ENCODE measurements around the gene VWA8.
"Not testable (repeated sequence)": the region's sequence is repeated elsewhere in the genome, so short reads cannot be mapped to it uniquely, and the experiment has no call there.

The VWA8 gene

DNA sequence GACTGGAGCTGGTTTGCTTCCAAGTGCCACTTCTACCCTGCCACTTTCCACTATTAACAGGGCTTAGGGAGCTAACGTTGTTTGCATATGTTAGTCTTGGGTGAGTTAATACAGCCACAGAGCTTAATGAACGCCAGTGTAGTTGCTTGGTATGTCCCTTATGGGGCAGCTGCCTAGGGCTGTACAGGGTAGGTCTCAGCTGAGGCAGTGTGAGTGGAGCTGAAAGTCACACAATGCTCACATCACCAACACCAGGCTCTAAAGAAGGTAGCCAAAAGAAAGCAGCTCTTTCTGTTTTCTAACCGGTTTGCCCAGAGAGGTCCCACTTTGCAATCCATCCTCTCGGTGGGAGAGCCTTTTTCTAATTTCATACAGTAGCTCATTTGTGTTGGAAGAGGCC is 317.4 kb downstream of the VWA8 start:
- DNase-seq (ENCODE audit: low read depth): no peak

DNA sequence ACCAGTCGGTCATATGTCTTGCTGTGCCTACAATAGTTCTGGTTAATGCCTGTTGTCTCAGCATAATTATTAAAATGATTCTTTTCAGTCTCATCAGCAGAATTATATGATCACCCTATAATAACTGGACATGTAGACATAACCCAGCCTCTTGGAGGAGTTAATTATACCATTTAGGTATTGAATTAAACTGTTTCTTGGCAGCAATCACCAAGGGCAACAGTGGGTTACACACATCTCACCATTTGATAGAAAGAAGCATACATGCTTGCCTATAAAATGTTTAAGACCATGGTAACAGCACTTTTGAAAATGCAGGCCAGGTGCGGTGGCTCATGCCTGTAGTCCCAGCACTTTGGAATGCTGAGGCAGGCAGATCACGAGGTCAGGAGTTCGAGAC is 318.9 kb downstream of the VWA8 start:
- no peak for DNase-seq (ENCODE audit: low read depth)

DNA sequence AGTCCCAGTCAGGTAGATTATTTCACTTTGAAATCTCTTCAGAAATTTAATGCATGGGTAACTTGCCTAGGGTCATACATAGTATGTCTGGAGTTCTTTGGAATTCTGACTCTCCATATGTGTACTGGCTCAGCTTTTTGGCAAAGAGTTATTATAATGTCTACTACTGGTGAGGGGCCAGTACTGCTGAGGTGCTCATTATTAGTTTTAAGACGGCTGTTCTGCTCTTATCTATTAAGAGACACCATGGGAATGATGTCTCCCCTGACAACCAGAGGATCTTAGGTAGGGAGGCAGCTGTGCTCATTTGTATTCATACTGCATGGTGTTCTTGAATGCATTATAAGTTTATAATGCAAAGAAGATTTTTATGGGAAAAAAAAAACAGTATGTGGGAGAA is 319.5 kb downstream of the VWA8 start:
- DNase-seq (ENCODE audit: low read depth): no peak

DNA sequence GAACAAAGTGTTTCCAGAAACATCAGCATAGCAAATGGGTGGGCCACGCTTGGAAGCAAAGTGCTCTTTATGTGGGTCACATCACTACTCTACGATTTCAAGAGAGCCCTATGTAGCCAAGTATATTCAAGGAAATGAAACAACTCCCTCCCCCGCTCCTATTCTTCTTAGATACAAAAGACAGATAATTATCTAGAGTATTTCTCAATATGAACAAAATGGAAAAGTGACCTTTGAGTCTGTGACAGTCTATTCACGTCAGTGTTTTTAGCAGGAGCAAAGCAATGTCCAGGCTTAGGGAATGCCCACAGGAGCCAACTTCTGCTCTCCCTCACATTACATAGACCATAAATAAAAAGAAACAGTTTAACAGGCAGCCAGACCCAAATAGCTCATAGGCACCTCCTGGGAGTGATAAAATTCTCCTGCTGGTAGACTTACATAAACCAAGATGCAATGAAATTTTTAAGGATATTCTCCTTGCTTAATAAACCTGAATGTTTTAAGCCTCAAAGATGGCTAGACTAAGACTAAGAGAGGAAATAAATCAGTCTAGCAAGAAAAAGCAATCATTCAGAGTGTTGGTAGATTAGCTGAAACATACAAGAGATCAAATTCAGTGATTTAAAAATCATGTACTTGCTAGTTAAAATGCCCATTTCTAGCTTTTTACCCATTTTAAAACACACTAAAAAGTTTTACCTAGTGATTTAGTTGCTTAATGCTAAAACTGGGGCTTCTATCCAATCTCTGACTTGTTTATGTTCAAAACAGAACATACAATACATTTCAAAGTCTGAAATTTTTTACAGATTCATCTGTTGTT is 320.7 kb downstream of the VWA8 start:
- DNase-seq (ENCODE audit: low read depth): no peak

DNA sequence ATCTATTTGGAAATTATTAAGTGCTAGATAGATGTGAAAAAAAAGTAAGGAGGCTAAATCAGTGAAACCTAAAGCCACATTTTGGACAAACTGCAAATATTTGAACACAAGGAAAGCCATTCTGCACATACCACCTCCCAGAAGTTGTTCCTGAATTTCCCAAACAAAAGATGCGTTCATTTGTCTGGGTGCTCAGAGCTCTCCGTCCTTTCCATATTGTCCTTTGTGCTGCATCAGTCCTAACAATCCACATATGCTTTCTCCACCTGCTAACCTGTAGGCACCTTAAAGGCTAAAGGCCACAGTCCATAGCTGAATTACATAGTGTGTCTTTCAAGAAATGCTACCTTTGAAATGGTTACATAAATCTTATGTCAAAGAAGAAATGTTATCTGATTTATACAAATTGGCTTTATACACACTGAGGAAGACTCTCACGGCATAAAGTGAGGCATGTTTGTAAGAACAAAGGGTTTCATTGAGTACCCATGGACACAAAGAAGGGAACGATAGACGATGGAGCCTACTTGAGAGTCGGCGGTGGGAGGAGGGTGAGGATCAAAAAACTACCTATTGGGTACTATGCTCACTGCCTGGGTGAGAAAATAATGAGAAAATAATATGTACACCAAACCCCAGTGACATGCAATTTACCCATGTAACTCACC is 321.5 kb downstream of the VWA8 start:
- no peak for DNase-seq (ENCODE audit: low read depth)

DNA sequence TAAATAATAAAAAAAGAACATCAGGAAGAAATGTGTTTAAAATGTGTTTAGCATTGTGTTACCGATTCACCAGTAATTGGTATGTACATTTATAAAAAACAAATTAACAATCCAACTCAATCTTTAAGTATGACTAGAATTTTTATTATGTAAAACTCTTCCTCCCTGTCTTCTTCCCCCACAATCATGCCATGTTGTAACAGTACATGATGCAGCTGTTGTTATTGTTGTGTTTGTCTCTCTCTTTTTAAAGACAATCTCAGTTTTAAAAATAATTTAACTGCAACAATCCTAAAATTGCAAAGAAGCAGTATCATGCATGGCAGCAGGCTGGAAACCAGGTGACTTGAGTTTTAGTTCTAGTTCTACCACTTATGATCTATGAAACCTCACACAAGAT is 323.3 kb downstream of the VWA8 start:
- DNase-seq (ENCODE audit: low read depth): no peak

DNA sequence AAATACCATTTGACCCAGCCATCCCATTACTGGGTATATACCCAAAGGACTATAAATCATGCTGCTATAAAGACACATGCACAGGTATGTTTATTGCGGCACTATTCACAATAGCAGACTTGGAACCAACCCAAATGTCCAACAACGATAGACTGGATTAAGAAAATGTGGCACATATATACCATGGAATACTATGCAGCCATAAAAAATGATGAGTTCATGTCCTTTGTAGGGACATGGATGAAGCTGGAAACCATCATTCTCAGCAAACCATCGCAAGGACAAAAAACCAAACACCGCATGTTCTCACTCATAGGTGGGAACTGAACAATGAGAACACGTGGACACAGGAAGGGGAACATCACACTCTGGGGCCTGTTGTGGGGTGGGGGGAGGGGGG is 323.9 kb downstream of the VWA8 start:
- DNase-seq (ENCODE audit: low read depth): not testable (repeated sequence)

DNA sequence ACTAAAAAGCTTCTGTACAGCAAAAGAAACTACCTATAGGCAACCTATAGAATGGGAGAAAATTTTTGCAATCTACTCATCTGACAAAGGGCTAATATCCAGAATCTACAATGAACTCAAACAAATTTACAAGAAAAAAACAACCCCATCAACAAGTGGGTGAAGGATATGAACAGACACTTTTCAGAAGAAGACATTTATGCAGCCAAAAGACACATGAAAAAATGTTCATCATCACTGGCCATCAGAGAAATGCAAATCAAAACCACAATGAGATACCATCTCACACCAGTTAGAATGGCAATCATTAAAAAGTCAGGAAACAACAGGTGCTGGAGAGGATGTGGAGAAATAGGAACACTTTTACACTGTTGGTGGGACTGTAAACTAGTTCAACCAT is 324.3 kb downstream of the VWA8 start:
- not testable (repeated sequence) for DNase-seq (ENCODE audit: low read depth)

DNA sequence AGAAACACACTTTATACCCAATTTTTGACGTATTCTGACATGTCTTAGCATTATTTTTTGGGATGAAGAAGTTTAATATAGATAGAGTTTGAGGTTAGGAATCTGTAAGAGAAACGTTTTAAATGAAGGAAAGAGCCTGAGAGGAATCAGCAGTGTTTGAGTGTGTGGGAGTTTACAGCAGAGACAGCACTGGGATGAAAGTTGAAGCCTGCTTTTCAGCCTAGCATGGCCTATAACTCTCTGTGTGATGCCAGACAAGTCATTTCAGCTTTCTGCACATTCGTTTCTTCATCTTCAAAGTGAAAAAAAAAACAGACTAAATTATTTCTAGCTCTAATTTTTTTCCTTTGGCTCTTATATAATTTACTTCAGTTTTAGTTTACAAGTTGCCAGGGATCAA is 326.5 kb downstream of the VWA8 start:
- no peak for DNase-seq (ENCODE audit: low read depth)

DNA sequence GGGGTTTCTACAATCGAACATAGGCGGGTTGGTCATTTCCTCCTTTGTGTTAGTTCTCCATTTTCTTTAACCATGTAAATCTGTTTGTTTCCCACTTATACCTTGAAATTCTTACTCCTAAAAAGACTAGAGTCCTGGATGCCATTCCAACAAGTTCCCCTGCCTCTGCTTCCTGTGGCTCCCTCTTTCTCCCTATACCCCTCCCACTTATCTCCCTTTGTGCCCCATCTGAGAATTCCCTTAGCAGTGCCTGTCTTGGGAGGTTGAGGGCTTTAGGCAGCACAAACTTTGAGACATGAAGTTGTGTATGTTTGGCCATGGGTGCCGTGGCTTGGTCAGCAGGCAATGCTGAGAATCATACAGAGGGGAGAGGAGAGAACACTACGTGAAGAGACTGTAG is 327.1 kb downstream of the VWA8 start:
- no peak for DNase-seq (ENCODE audit: low read depth)

DNA sequence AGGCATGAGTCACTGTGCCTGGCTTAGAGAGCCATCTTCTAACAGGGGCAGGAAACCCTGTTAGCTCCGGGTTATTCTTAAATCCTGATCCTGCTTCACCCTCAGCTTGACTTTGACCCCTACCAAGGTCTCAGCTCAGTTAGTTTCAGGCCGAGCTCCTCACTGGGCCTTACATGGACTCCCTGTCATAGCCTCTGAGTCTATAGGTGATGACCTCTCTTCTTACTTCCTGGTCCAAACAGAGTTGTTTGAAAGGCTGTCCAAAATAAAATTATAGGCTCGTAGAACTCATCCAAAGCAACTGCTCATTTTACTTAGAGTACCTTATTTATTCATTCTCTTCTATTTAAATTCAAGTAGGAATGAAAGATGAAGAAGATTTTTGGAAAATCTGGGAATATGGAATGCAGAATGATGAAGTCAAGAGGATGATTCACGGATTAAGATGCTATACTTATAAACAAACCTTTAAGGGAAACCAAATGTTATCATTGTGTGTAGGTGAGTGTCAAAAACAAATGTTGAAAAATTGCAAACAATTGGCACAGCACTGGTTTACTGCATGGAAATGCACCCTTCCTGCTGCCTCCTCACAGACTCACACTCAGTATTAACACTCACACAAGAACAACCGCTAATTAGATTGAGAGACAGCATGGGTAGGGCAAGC is 329.5 kb downstream of the VWA8 start:
- no peak for DNase-seq (ENCODE audit: low read depth)

DNA sequence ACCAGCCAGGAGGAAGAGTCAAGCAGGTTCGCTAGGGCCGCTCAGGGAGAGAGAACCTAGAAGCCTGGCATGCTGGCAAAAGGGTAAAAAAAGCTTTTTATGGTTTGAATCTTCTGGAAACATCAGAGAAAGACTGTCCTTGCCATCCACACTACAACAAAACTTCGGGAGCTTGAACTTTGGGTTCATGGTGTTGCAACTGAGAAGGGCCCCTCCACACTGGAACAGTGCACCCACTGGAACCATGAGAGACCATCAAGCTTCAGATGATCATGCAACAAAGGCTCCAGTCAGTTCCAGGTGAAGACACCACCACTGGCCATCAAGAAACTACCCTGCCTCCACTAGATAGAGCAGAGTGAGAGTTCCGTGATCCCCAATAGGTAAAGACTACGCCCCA is 333.5 kb downstream of the VWA8 start:
- no peak for DNase-seq (ENCODE audit: low read depth)

DNA sequence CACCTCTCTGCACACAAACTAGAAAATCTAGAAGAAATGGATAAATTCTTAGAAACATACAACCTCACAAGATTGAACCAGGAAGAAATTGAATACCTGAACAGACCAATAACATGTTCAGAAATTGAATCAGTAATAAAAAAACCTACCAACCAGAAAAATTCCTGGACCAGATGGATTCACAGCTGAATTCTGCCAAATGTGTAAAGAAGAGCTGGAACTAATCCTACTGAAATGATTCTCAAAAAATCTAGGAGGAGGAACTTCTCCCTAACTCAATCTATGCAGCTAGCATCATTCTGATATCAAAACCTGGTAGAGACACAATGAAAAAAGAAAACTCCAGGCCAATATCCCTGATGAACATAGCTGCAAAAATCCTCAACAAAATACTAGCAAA is 336.9 kb downstream of the VWA8 start:
- no peak for DNase-seq (ENCODE audit: low read depth)

DNA sequence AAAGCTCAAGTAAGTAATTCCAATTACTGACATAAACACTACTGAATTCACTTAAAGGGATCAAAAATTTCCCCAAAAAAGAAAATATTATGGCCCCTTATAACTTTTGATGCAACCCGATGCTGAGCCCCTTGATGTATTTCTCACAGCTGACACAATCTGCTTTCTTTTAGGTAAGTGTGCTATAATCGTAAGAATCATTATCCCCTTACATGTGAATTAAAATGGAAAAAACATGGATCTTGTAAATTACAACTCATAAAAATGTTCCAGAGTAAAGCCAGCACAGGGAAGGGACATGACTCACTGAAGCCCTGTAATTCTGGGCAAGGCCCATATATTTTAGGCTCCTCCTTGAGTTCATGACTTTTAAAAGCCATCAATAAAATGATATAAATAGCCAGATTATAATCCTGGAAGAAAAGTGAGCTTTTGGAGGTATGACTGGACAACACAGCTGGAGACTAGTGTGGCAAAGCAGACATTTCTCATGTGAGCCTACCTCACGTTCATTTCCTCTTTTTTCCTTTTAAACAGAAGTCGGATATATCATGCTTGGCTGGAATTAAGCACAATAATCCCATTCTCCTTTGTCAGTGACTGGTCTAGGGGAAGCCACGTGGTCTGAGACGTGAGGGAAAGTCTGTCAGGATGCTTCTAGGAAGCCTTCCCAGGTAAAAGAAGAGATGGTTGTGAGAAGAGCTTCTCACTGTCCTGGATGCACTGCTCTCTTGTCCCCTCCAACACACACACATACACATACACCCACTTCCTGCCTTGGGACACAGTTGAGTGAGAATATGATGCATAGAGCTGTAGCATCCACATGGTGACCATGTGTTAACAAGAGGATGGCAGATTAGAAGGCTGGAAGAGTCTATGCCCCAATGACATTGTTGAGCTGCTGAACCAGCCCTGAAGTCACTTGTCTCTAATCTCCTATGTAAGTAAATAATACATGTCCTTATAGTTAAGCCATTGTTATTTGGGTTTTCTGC is 338.2 kb downstream of the VWA8 start:
- no peak for DNase-seq (ENCODE audit: low read depth)

DNA sequence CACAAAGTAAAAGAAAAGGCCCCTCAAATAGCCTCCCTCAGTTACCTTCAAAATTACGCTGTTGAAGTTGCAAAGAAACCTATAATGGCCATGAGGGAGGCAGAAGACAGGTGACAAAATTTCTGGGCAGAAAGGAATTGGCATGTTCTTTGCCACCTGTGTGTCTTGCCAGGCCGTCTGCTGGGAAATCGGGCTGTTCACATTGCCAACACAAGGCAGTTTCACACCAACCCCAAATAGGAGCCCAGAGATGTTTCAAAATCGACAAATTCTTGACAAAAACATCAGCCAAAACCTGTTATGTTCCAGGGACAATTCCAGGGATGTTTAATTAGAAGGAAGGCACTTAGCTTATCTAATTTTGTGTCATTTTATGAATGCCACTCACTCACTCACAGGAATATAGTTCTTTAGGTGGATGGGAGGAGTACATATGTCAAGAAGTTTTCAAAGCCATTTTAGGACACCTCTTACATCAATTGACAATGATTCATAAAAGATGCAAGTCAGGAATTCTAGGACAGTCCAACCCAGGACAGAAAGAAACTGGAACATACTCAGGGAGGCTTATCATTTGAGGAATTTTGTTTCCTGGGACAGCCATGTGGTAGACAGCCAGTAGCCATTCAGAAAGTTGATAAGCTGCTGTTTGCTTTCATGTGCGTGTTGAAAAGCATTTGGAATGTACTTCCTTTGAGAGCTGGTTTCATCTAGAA is 339.0 kb downstream of the VWA8 start:
- no peak for DNase-seq (ENCODE audit: low read depth)

DNA sequence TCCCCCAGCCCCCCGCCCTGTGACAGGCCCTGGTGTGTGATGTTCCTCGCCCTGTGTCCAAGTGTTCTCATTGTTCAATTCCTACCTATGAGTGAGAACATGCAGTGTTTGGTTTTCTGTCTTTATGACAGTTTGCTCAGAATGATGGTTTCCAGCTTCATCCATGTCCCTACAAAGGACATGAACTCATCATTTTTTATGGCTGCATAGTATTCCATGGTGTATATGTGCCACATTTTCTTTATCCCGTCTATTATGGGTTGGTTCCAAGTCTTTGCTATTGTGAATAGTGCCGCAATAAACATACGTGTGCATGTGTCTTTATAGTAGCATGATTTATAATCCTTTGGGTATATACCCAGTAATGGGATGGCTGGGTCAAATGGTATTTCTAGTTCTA is 343.3 kb downstream of the VWA8 start:
- DNase-seq (ENCODE audit: low read depth): not testable (repeated sequence)

DNA sequence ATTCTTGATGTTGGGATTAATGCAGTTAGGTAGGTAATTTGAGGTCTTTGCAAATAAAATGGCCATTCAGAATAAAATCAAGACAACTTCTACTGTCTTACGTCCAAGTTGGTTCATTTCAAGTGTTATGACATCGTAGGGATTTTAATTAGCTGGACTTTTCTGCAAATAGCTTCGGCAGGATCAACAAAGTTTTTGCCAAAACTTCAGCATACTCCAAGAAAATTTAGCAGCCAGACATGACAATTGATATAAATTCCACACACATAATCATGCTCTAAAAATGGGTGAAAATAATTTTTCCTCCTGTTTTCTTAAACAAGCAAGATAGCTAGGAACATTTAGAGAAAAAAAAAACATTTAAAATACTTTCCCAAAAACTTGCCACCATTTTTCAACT is 344.8 kb downstream of the VWA8 start:
- no peak for DNase-seq (ENCODE audit: low read depth)

DNA sequence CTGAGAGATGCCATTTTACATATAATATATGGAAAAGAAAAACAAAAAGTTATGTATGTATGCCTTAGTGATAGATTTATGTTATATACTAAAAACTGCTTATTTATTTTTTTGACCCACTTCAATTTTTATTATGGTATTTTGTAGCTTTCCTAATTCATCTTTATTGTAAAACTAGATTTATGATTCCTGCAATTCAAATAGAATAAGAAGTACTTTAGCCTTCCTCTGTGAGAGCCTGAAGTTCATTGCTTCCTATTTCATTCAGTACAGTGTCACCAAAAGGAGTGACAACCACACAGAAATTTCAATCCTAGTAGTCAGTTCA is 345.4 kb downstream of the VWA8 start:
- no peak for DNase-seq (ENCODE audit: low read depth)

DNA sequence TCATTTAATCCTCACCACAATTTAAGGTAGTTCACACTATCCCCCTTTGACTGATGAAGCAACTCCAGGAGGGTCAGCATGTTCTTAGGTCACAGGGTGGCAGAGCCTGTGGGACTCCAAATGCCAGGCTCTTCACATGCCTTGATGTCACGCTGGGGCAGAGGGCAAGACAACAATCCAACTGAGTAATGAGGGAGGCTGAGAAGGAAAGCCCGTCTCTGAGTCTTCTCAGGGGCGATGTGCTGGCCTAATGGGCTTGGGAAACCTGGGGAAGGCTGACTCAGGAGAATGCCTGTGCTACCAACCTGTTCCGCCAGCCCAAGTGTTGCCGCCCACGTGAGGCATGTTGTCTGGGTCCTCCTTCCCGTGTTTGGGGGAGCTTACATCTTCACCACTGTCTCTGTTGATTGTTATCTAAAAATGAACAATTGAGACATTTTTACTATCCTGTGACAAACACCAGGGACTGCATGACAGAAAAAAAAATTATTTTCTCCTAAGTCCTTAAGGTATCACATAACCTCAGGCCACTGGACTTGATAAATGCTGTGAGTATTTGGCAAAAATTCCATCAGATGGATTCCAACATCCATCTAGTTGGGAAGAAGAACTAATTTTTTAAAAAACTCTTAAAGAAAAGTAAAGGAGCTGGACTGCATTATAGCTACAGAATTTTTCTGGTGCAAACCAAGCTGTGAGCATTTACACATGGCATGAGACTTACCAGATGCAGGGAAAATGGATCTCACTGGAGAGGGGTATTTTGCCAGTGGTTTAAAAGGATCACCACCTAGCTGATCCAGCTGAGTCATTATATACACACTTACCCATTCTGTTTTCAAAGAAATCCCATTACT is 346.0 kb downstream of the VWA8 start:
- DNase-seq (ENCODE audit: low read depth): no peak

DNA sequence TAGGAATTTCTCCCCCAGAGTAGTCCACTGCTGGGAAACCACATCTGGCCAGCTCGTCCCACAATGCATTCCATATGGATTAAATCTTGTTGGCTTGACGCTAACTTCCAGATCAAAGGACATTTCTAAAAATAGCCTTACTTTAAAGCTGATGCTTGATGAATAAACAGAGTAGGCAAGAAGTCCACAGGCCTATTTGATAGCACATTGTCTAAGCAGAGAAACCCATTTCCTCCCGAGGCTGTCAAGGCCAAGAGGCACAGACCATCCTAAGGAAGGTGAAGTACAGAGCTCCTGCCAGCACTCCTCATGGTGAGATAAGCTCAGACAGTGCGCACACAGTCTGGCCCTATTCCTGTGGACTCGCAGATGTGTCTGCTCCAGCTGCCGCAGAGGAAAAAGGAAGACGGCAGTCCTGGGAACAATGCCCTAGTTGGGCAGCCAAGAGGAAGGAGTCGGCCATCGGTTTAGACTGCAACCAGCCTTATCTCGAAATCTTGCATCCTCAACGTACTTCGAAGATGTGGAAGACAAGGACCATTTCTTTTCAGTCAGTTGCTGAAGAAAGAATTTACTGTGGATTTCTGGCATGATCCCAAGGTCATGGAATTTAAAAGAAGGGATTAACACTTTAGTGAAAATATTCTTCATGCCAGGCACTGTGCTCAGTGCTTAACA is 346.8 kb downstream of the VWA8 start:
- no peak for DNase-seq (ENCODE audit: low read depth)

Measured in T-helper 22 cell (primary cell).